ENCODE measurements around the gene LRRC32.

DNA sequence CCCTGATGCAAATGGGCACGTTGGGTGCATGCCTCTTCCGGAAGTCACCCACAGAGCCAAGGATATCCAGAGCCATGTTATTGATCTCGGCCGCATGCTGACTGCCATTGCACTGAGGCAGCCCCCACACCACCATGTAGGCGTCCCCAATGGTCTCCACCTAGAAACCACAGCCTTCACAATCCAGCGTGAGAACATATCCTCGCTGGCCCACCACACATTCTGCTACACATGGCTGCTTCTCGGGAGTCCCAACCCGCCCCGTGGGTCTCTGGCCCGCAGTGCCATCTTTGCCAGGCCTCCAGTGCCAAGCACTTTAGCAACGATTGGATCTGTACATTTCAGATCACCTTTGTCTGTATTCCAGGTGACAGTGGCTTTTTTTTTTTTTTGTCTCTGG lies 26.2 kb upstream of the LRRC32 start:
- TF ChIP-seq EZH2 (IDR thresholded peaks at IDR 0.05; ENCODE audit: borderline replicate concordance, control insufficient read depth, low read depth, low read length) = no peak
- no peak for TF ChIP-seq STAT1 (conservative IDR thresholded peaks at IDR 0.05)
- no peak for TF ChIP-seq SP1 (IDR thresholded peaks at IDR 0.05; ENCODE audit: low read depth, low read length)
- TF ChIP-seq EP300 (IDR thresholded peaks at IDR 0.05; ENCODE audit: borderline replicate concordance in 1 of 2, control insufficient read depth in 1 of 2, low read depth in 2 of 2, low read length in 2 of 2) = no peak
- TF ChIP-seq POLR2A (IDR thresholded peaks at IDR 0.05; ENCODE audit: low read depth, low read length) = no peak
- TF ChIP-seq KDM1A (IDR thresholded peaks at IDR 0.05; ENCODE audit: borderline replicate concordance) = no peak
- no peak for TF ChIP-seq TBL1XR1 (IDR thresholded peaks at IDR 0.05; ENCODE audit: low read depth, low read length)
- TF ChIP-seq, protein P1, sequence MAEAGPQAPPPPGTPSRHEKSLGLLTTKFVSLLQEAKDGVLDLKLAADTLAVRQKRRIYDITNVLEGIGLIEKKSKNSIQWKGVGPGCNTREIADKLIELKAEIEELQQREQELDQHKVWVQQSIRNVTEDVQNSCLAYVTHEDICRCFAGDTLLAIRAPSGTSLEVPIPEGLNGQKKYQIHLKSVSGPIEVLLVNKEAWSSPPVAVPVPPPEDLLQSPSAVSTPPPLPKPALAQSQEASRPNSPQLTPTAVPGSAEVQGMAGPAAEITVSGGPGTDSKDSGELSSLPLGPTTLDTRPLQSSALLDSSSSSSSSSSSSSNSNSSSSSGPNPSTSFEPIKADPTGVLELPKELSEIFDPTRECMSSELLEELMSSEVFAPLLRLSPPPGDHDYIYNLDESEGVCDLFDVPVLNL (IDR thresholded peaks at IDR 0.05; ENCODE audit: low read depth, low read length) = no peak
- TF ChIP-seq SMC3 (IDR thresholded peaks at IDR 0.05; ENCODE audit: borderline replicate concordance, low read length) = no peak
- TF ChIP-seq, protein P2, sequence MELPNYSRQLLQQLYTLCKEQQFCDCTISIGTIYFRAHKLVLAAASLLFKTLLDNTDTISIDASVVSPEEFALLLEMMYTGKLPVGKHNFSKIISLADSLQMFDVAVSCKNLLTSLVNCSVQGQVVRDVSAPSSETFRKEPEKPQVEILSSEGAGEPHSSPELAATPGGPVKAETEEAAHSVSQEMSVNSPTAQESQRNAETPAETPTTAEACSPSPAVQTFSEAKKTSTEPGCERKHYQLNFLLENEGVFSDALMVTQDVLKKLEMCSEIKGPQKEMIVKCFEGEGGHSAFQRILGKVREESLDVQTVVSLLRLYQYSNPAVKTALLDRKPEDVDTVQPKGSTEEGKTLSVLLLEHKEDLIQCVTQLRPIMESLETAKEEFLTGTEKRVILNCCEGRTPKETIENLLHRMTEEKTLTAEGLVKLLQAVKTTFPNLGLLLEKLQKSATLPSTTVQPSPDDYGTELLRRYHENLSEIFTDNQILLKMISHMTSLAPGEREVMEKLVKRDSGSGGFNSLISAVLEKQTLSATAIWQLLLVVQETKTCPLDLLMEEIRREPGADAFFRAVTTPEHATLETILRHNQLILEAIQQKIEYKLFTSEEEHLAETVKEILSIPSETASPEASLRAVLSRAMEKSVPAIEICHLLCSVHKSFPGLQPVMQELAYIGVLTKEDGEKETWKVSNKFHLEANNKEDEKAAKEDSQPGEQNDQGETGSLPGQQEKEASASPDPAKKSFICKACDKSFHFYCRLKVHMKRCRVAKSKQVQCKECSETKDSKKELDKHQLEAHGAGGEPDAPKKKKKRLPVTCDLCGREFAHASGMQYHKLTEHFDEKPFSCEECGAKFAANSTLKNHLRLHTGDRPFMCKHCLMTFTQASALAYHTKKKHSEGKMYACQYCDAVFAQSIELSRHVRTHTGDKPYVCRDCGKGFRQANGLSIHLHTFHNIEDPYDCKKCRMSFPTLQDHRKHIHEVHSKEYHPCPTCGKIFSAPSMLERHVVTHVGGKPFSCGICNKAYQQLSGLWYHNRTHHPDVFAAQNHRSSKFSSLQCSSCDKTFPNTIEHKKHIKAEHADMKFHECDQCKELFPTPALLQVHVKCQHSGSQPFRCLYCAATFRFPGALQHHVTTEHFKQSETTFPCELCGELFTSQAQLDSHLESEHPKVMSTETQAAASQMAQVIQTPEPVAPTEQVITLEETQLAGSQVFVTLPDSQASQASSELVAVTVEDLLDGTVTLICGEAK (IDR thresholded peaks at IDR 0.05; ENCODE audit: borderline replicate concordance) = no peak
- no peak for TF ChIP-seq CTCF (IDR thresholded peaks at IDR 0.05 in 2 of 3, conservative IDR thresholded peaks at IDR 0.05 in 1 of 3; ENCODE audit: control insufficient read depth in 2 of 3, extremely low read depth in 1 of 3, insufficient read depth in 1 of 3, low read depth in 3 of 3, low read length in 3 of 3)
- no peak for TF ChIP-seq JUND (IDR thresholded peaks at IDR 0.05; ENCODE audit: low read depth, low read length)
- no peak for TF ChIP-seq CREM (IDR thresholded peaks at IDR 0.05; ENCODE audit: low read depth)
